Right lobe of liver (tissue), 4 donors: ENCODE data around the gene EXD3.
"Not testable (repeated sequence)": the region's sequence is repeated elsewhere in the genome, so short reads cannot be mapped to it uniquely, and the experiment has no call there.

ENCODE experiments used
- CTCF ChIP-seq, 4 donors: fragments of 200-600 bp in 3 of 4; fragments of 450-650 bp in 1 of 4; IDR thresholded peaks; one replicate each; pipeline versions ENCODE4 v1.5.1 to v1.8.0; 2016 to 2022; ENCODE audit warnings: antibody characterized with exemption in 4 of 4, mild to moderate bottlenecking in 2 of 4
- POLR2A ChIP-seq: fragments of 450-650 bp; IDR thresholded peaks from one replicate; pipeline ENCODE4 v1.6.1; 2017; ENCODE audit warnings: antibody characterized with exemption, mild to moderate bottlenecking
- donor health status: DM: no; HTN: no; CAD: no.
- donor health status: DM: no; HTN: no; CAD: no.
- donor health status: DM: no; HTN: yes; CAD: no.

- TF ChIP-seq POLR2A; CTCF (IDR thresholded peaks at IDR 0.05): not testable (repeated sequence)
These were observed 83.0 kb downstream of the EXD3 start for GRCh38 chr9:137339908-137340462.
